ENCODE measurements around the gene CACNA2D1.
"Not testable (repeated sequence)": the region's sequence is repeated elsewhere in the genome, so short reads cannot be mapped to it uniquely, and the experiment has no call there.

CACNA2D1 gene

GRCh38 chr7:82393076-82393839, 50.3 kb downstream of the CACNA2D1 start:
- no peak for DNase-seq (ENCODE audit: low spot score)

GRCh38 chr7:82390936-82391335, 52.6 kb downstream of the CACNA2D1 start:
- no peak for DNase-seq (ENCODE audit: low spot score)

GRCh38 chr7:82389876-82390275, 53.7 kb downstream of the CACNA2D1 start:
- DNase-seq (ENCODE audit: low spot score), result no peak

GRCh38 chr7:82388138-82388537, 55.4 kb downstream of the CACNA2D1 start:
- no peak for DNase-seq (ENCODE audit: low spot score)

GRCh38 chr7:82386571-82386970, 57.0 kb downstream of the CACNA2D1 start:
- DNase-seq (ENCODE audit: low spot score), result not testable (repeated sequence)

- DNase-seq (ENCODE audit: low spot score), result no peak
Measured at GRCh38 chr7:82384779-82385178, 58.8 kb downstream of the CACNA2D1 start.

GRCh38 chr7:82384051-82384464, 59.5 kb downstream of the CACNA2D1 start:
- DNase-seq (ENCODE audit: low spot score), result no peak

- DNase-seq (ENCODE audit: low spot score), result no peak
Measured at GRCh38 chr7:82382276-82382675, 61.3 kb downstream of the CACNA2D1 start.

GRCh38 chr7:82376739-82377138, 66.8 kb downstream of the CACNA2D1 start:
- DNase-seq (ENCODE audit: low spot score), result no peak

GRCh38 chr7:82375713-82376112, 67.9 kb downstream of the CACNA2D1 start:
- DNase-seq (ENCODE audit: low spot score), result no peak

- DNase-seq (ENCODE audit: low spot score), result no peak
Measured at GRCh38 chr7:82375129-82375528, 68.4 kb downstream of the CACNA2D1 start.

GRCh38 chr7:82373926-82374635, 69.5 kb downstream of the CACNA2D1 start:
- DNase-seq (ENCODE audit: low spot score), result no peak

- no peak for DNase-seq (ENCODE audit: low spot score)
Measured at GRCh38 chr7:82364671-82365070, 78.9 kb downstream of the CACNA2D1 start.

GRCh38 chr7:82364048-82364447, 79.5 kb downstream of the CACNA2D1 start:
- DNase-seq (ENCODE audit: low spot score), result no peak

- DNase-seq (ENCODE audit: low spot score), result peak; percentile 2
Measured at GRCh38 chr7:82362129-82362706, 81.4 kb downstream of the CACNA2D1 start.

GRCh38 chr7:82360591-82361368, 82.8 kb downstream of the CACNA2D1 start:
- no peak for DNase-seq (ENCODE audit: low spot score)

- DNase-seq (ENCODE audit: low spot score), result no peak
Measured at GRCh38 chr7:82359426-82359825, 84.2 kb downstream of the CACNA2D1 start.

GRCh38 chr7:82358923-82359322, 84.7 kb downstream of the CACNA2D1 start:
- no peak for DNase-seq (ENCODE audit: low spot score)

- no peak for DNase-seq (ENCODE audit: low spot score)
Measured at GRCh38 chr7:82358009-82358578, 85.5 kb downstream of the CACNA2D1 start.

- no peak for DNase-seq (ENCODE audit: low spot score)
Measured at GRCh38 chr7:82348251-82348650, 95.3 kb downstream of the CACNA2D1 start.

- DNase-seq (ENCODE audit: low spot score), result no peak
Measured at GRCh38 chr7:82347808-82348207, 95.8 kb downstream of the CACNA2D1 start.

- DNase-seq (ENCODE audit: low spot score), result no peak
Measured at GRCh38 chr7:82345886-82346285, 97.7 kb downstream of the CACNA2D1 start.
